ENCODE measurements around the gene RPUSD2. TPM values are rescaled to one million over a fixed set of nuclear protein-coding genes. Genes with fewer than 3 reads are reported as not detected.

RPUSD2 gene
- total and polyA plus RNA-seq, 2 experiments from 2014 or later: 22.0 to 25.5 TPM

- Histone ChIP-seq H3K4me1 (ENCODE audit: insufficient read depth) (no peaks in the 10 kb centered on the region), H3K4me2 (no peak overlapping the region), H3K9me2 (ENCODE audit: insufficient read depth) (no peaks in the 10 kb centered on the region), H3K27me3 (ENCODE audit: insufficient read depth) (no peaks in the 10 kb centered on the region), H3F3A (replicated peaks; ENCODE audit: low read depth) (no peaks in the 10 kb centered on the region), H3K4me3 (no peak overlapping the region), H3K36me3 (ENCODE audit: insufficient read depth) (no peaks in the 10 kb centered on the region), H4K20me1 (replicated peaks; ENCODE audit: insufficient read depth) (no peaks in the 10 kb centered on the region; the same call in 1 of the 2 replicates), H3K27ac (ENCODE audit: low read depth) (no peak overlapping the region), H2AFZ (no peak overlapping the region), H3K79me2 (replicated peaks; ENCODE audit: insufficient read depth) (no peaks in the 10 kb centered on the region)
- no peak for TF ChIP-seq NANOG (IDR thresholded peaks at IDR 0.05; ENCODE audit: borderline replicate concordance)
- TF ChIP-seq ZNF331 (CRISPR knock-in tag; IDR thresholded peaks at IDR 0.05; ENCODE audit: low read depth): no peak
- TF ChIP-seq EZH2phosphoT487 (IDR thresholded peaks at IDR 0.05; ENCODE audit: unreplicated experiment): no peak
- no peak for TF ChIP-seq ETS1 (IDR thresholded peaks at IDR 0.05)
- no peak for TF ChIP-seq STAT1 (IDR thresholded peaks at IDR 0.05; ENCODE audit: unreplicated experiment)
- TF ChIP-seq CREB1 (CRISPR knock-in tag; IDR thresholded peaks at IDR 0.05; ENCODE audit: low read depth): no peak
- TF ChIP-seq REST (IDR thresholded peaks at IDR 0.05; ENCODE audit: unreplicated experiment): no peak
- TF ChIP-seq POLR2AphosphoS5 (IDR thresholded peaks at IDR 0.05; ENCODE audit: low read depth): no peak
- Mint-ChIP-seq H3K4me3 (no peak overlapping the region), H3K36me3 (ENCODE audit: low read depth) (no peaks in the 10 kb centered on the region), H3K4me1 (no peaks in the 10 kb centered on the region; the same call in 2 of the 3 replicates), H3K27ac (no peak overlapping the region), H3K27me3 (ENCODE audit: insufficient read depth, low read depth, poor library complexity) (peaks cover 5% of the 10 kb centered on the region), H3K9me3 (no peaks in the 10 kb centered on the region)
- no peak for DNase-seq (ENCODE audit: low spot score)
- no peak for ATAC-seq
Observed at GRCh38 chr15:40543082-40543481, 26.0 kb upstream of the RPUSD2 start.

- no peaks in the 10 kb centered on the region for H3K4me1 ChIP-seq (ENCODE audit: insufficient read depth)
- no peak overlapping the region for H3K4me3 Mint-ChIP-seq
- H3K79me2 ChIP-seq (replicated peaks; ENCODE audit: insufficient read depth): no peaks in the 10 kb centered on the region
- no peaks in the 10 kb centered on the region for H3K9me2 ChIP-seq (ENCODE audit: insufficient read depth)
- no peaks in the 10 kb centered on the region for H3K9me3 Mint-ChIP-seq
- H3K27ac Mint-ChIP-seq: no peak overlapping the region
- H3K27me3 Mint-ChIP-seq (ENCODE audit: insufficient read depth, low read depth, poor library complexity): peaks cover 5% of the 10 kb centered on the region
- H2AFZ ChIP-seq: no peak overlapping the region
- H3F3A ChIP-seq (replicated peaks; ENCODE audit: low read depth): no peaks in the 10 kb centered on the region
- no peaks in the 10 kb centered on the region; the same call in 1 of the 2 replicates for H4K20me1 ChIP-seq (replicated peaks; ENCODE audit: insufficient read depth)
- DNase-seq (ENCODE audit: low spot score): no peak
- H3K27ac ChIP-seq (ENCODE audit: low read depth): no peak overlapping the region
- no peaks in the 10 kb centered on the region for H3K36me3 Mint-ChIP-seq (ENCODE audit: low read depth)
- H3K4me2 ChIP-seq: no peak overlapping the region
- H3K4me3 ChIP-seq: no peak overlapping the region
- H3K36me3 ChIP-seq (ENCODE audit: insufficient read depth): no peaks in the 10 kb centered on the region
- no peaks in the 10 kb centered on the region; the same call in 2 of the 3 replicates for H3K4me1 Mint-ChIP-seq
- ATAC-seq: no peak
- H3K27me3 ChIP-seq (ENCODE audit: insufficient read depth): no peaks in the 10 kb centered on the region
- TF ChIP-seq REST (IDR thresholded peaks at IDR 0.05; ENCODE audit: unreplicated experiment) (no peak), ETS1 (IDR thresholded peaks at IDR 0.05) (no peak), EZH2 (IDR thresholded peaks at IDR 0.05; ENCODE audit: low read depth, unreplicated experiment) (no peak)
Observed at GRCh38 chr15:40543631-40544294, 25.3 kb upstream of the RPUSD2 start.
